H1 (cell line): ENCODE measurements around the gene UNC119B. TPM values are rescaled to one million over a fixed set of nuclear protein-coding genes. Genes with fewer than 3 reads are reported as not detected.

Experiments used
- SIRT6 ChIP-seq: IDR thresholded peaks from one replicate; pipeline ENCODE4 v1.7.1; 2012; ENCODE audit warnings: low read length, inconsistent platforms
- polyA plus RNA-seq, 7 experiments: library from polyadenylated mRNA; depleted of rRNA in 3 of 7; stranded (reverse) in 5 of 7; unstranded in 2 of 7; fragments of >200 nt in 5 of 7; fragments of 200-250 nt in 2 of 7; gene quantifications; 1 replicate in 5 of 7; 2 replicates in 1 of 7; 4 replicates in 1 of 7; pipeline versions ENCODE4 v1.2.1 to v1.2.3, GENCODE V29; 2011 to 2013; ENCODE audit warnings: missing spikeins in 2 of 7, mixed read lengths in 2 of 7
- total RNA-seq: library from RNA; stranded (reverse); fragmentation: NEBNext Ultra II Directional; extraction: Animal tissue kit (Norgen Biotek cat#: 25700); gene quantifications from 2 replicates; pipeline ENCODE4 v1.2.1, GENCODE V29; 2021

Gene UNC119B
- total and polyA plus RNA-seq, 2 of the 8 experiments (the other 6 are each of a cell fraction or from before 2014, with no cell fraction given): 40.5 to 50.1 TPM

GRCh38 chr12:120738252-120739030 lies 28.2 kb downstream of the UNC119B start (continued):
- no peak for TF ChIP-seq SIRT6
